ENCODE results near the gene AMZ2. TPM values are rescaled to one million over a fixed set of nuclear protein-coding genes. Genes with fewer than 3 reads are reported as not detected.

Gene AMZ2
- total RNA-seq, 2 donors from 2014 or later = 57.3 to 62.8 TPM

DNA sequence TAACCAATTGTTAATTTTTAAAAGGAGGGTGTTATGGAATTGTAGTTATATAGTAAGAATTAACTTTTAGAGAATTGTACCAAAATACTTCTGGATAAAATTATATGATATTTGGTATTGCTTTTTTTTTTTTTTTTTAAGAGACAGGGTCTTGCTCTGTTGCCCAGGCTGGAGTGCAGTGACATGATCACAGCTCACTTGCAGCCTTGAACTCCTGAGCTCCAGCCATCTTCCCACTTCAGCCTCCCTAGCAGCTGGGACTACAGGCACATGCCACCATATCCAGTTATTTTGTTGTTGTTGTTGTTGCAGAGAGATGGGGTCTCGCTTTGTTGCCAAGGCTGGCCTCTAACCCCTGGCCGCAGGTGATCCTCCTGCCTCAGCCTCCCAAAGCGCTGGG lies 52.0 kb downstream of the AMZ2 start:
- TF ChIP-seq, protein P1, sequence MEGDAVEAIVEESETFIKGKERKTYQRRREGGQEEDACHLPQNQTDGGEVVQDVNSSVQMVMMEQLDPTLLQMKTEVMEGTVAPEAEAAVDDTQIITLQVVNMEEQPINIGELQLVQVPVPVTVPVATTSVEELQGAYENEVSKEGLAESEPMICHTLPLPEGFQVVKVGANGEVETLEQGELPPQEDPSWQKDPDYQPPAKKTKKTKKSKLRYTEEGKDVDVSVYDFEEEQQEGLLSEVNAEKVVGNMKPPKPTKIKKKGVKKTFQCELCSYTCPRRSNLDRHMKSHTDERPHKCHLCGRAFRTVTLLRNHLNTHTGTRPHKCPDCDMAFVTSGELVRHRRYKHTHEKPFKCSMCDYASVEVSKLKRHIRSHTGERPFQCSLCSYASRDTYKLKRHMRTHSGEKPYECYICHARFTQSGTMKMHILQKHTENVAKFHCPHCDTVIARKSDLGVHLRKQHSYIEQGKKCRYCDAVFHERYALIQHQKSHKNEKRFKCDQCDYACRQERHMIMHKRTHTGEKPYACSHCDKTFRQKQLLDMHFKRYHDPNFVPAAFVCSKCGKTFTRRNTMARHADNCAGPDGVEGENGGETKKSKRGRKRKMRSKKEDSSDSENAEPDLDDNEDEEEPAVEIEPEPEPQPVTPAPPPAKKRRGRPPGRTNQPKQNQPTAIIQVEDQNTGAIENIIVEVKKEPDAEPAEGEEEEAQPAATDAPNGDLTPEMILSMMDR (IDR thresholded peaks at IDR 0.05) = no peak
- Histone ChIP-seq H3K4me1 (no peaks in the 10 kb centered on the region), H3K4me3 (no peak overlapping the region), H3K36me3 (no peaks in the 10 kb centered on the region), H3K9me3 (no peaks in the 10 kb centered on the region), H3K27ac (no peak overlapping the region), H3K27me3 (no peaks in the 10 kb centered on the region)
- DNase-seq (ENCODE audit: low spot score) = no peak

DNA sequence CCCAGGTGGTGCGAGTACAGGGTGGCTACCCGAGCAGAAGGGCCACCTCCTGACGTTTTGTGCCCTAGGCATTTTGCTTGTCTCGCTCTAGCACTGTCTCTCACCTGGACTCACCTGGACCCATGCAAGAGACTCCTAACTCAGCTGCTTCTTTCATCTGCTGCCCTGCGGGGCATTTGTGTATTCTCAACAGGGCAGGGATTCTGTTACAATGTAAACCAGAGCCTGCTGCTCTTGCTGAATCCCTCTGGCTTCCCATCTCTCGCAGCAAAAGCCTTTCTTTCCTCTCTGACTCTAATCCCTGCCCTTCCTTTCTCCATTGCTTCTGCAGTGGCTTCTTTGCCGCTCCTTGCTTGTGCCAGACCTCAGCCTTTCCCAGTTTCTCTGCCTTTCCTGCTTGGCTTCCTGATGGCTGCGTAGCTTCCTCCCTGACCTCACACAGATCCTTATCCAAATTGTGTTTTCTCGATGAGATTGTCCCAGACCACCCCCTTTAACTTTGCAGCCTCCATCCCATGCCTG lies 53.7 kb downstream of the AMZ2 start:
- Histone ChIP-seq H3K27me3 (no peaks in the 10 kb centered on the region), H3K36me3 (no peaks in the 10 kb centered on the region), H3K4me3 (no peak overlapping the region), H3K9me3 (no peaks in the 10 kb centered on the region), H3K4me1 (no peaks in the 10 kb centered on the region), H3K27ac (no peak overlapping the region)
- DNase-seq (ENCODE audit: low spot score) = no peak
- TF ChIP-seq, protein P1 (IDR thresholded peaks at IDR 0.05) = no peak

DNA sequence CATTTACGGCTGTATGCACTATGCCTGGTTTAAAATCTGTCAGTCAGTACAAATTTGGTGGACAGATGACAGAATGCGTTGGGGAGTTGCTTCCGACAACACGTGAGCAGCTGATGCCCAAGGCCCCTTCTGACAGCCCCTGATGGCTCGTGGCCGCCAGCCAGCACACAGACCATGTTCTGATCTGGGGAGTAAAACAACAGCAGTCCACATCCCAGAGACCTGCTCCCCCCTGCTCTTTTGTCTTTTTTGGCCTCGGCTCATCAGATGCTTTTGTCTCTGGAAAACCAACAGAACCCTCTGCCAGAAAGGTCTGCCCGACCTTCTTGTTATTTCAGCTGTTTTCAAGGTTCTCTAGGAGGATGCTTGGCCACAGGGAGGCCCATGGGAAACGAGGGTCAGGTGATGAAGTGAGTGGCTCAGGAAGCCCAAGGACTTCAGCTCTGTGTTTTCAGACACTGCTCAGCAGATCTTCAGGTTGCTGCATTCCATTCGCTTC lies 54.3 kb downstream of the AMZ2 start:
- TF ChIP-seq, protein P1 (IDR thresholded peaks at IDR 0.05) = no peak
- no peak for DNase-seq (ENCODE audit: low spot score)
- H3K27ac ChIP-seq = no peak overlapping the region

DNA sequence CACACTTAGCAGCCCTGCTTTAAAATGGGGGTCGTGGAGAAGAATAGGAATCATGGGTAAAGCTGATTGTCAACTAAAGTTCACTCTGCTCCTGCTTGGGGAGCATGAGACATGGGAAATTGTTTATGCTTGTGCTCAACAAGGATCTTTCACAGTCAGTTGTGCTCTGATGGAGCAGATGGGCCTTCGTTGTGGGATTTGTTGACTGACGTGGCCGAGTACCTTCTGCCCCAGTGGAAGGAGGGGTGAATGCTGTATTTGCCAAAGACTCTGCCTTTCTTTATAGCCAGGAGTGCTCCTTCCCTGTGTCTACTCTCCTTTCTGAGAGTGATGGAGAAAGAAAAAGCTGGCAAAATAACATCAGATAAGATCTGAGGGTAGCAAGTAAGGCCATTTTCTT lies 54.8 kb downstream of the AMZ2 start:
- H3K4me3 ChIP-seq = no peak overlapping the region
- no peak for DNase-seq (ENCODE audit: low spot score)
- H3K27ac ChIP-seq = no peak overlapping the region
- no peaks in the 10 kb centered on the region for H3K4me1 ChIP-seq
- H3K9me3 ChIP-seq = no peaks in the 10 kb centered on the region
- no peaks in the 10 kb centered on the region for H3K27me3 ChIP-seq
- TF ChIP-seq, protein P1 (IDR thresholded peaks at IDR 0.05) = no peak
- H3K36me3 ChIP-seq = no peaks in the 10 kb centered on the region

More for the DNA sequence above, 54.3 kb downstream of the AMZ2 start:
- no peak overlapping the region for H3K4me3 ChIP-seq
- no peaks in the 10 kb centered on the region for H3K4me1 ChIP-seq
- no peaks in the 10 kb centered on the region for H3K27me3 ChIP-seq
- no peaks in the 10 kb centered on the region for H3K9me3 ChIP-seq
- no peaks in the 10 kb centered on the region for H3K36me3 ChIP-seq

DNA sequence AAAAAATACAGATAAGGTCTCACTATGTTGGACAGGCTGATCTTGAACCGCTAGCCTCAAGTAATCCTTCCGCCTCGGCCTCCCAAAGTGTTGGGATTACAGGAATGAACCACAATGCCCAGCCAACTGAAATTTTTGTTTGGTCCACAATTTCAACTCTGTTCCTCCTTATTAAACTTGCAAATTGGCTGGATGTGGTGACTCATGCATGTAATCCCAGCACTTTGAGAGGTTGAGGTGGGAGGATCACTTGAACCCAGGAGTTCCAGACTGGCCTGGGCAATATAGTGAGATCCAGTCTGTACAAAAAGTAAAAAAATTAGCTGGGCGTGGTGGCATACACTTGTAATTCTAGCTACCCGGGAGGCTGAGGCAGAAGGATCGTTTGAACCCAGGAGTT lies 56.9 kb downstream of the AMZ2 start:
- H3K27ac ChIP-seq = no peak overlapping the region
- TF ChIP-seq, protein P1 (IDR thresholded peaks at IDR 0.05) = no peak

DNA sequence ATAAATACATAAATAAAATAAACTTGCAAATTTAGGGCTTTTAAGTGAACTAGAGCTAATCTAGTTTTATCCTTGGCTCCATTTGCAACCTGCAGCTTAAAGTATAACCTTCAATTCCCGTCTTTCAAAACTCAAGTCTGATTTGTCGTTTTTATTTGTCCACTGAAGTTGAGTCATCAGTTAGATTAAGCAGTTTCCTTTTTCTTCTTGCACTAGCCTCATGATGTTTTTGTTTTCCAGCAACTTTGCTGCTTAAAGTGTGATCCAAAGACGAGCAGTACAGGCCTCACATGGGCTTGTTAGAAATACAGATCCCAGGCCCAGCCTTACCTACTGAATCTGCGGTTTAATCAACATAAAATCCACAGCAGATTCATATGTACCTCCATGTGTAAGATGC lies 57.3 kb downstream of the AMZ2 start:
- Histone ChIP-seq H3K9me3 (no peaks in the 10 kb centered on the region), H3K27ac (no peak overlapping the region), H3K27me3 (no peaks in the 10 kb centered on the region), H3K4me3 (no peak overlapping the region), H3K4me1 (no peaks in the 10 kb centered on the region), H3K36me3 (no peaks in the 10 kb centered on the region)
- DNase-seq (ENCODE audit: low spot score) = no peak
- TF ChIP-seq, protein P1 (IDR thresholded peaks at IDR 0.05) = no peak

More for the DNA sequence above, 56.9 kb downstream of the AMZ2 start:
- no peaks in the 10 kb centered on the region for H3K36me3 ChIP-seq
- no peaks in the 10 kb centered on the region for H3K9me3 ChIP-seq
- no peaks in the 10 kb centered on the region for H3K4me1 ChIP-seq
- H3K27me3 ChIP-seq = no peaks in the 10 kb centered on the region
- DNase-seq (ENCODE audit: low spot score) = no peak
- no peak overlapping the region for H3K4me3 ChIP-seq
